ENCODE data around the gene OSBPL9. TPM values are rescaled to one million over a fixed set of nuclear protein-coding genes. Genes with fewer than 3 reads are reported as not detected.

The OSBPL9 gene
- total and polyA plus RNA-seq, 7 donors = 31.8 to 81.5 (median 49.7) TPM

DNA sequence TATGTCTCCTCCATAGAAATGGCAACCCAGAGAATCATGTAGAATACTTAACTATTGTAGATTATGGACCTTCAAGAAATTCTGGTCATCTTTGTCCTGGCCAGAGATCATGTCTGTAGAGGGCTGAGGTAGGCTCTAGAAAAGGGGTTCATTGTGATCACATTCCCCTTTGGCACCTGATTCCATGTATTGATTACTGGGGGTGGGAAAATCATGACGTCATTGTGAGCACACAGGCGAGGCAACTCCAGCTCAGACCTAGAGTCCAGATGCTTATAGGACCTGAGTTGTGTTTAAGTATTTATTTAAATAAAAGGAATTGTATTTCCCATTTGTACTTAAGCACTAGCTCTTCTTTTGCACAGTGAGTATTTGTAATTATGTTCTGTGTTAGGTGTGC, 93.1 kb downstream of the OSBPL9 start:
- no peaks in the 10 kb centered on the region for H3K27me3 ChIP-seq
- WGBS, 2 donors = 92% methylated on average over 2 of the region's 2 CpGs
- H3K9me3 ChIP-seq = no peaks in the 10 kb centered on the region
- intact Hi-C loops (cut with DNase I) = no loop called here
- no peaks in the 10 kb centered on the region for H3K36me3 ChIP-seq
- no peak overlapping the region for H3K27ac ChIP-seq
- DNase-seq = no peak
- H3K4me3 ChIP-seq = no peak overlapping the region
- TF ChIP-seq EP300 (IDR thresholded peaks at IDR 0.05) (no peak), POLR2AphosphoS5 (IDR thresholded peaks at IDR 0.05) (no peak), POLR2A (IDR thresholded peaks at IDR 0.05) (no peak)
- TF ChIP-seq, protein P1, sequence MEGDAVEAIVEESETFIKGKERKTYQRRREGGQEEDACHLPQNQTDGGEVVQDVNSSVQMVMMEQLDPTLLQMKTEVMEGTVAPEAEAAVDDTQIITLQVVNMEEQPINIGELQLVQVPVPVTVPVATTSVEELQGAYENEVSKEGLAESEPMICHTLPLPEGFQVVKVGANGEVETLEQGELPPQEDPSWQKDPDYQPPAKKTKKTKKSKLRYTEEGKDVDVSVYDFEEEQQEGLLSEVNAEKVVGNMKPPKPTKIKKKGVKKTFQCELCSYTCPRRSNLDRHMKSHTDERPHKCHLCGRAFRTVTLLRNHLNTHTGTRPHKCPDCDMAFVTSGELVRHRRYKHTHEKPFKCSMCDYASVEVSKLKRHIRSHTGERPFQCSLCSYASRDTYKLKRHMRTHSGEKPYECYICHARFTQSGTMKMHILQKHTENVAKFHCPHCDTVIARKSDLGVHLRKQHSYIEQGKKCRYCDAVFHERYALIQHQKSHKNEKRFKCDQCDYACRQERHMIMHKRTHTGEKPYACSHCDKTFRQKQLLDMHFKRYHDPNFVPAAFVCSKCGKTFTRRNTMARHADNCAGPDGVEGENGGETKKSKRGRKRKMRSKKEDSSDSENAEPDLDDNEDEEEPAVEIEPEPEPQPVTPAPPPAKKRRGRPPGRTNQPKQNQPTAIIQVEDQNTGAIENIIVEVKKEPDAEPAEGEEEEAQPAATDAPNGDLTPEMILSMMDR (IDR thresholded peaks at IDR 0.05) = no peak
- no peaks in the 10 kb centered on the region for H3K4me1 ChIP-seq

DNA sequence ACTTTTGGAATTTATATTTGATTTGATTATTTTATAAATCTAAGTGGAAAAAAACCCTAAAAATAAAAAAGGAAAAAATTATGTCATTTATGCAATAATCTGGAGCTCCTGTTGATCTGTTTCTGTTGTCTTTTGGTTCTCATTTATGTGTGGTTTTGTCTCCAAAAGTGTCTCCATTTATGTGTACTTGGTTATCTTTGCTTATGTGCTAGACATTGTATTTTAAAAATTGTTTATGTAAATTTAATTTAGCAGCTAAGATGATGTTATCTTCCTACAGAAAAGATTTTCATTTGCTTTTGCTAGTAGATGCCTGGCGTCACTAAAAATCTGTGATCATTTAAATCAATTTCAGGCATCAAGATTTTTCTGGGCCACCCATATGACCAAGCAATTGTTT, 95.7 kb downstream of the OSBPL9 start:
- no peak for DNase-seq
- WGBS, 2 donors = 94 to 99% methylated on average over 1 of the region's 1 CpG
- Histone ChIP-seq H3K27ac (no peak overlapping the region), H3K4me3 (no peak overlapping the region), H3K27me3 (no peaks in the 10 kb centered on the region), H3K36me3 (no peaks in the 10 kb centered on the region), H3K9me3 (no peaks in the 10 kb centered on the region), H3K4me1 (no peaks in the 10 kb centered on the region)
- no peak for TF ChIP-seq EP300 (IDR thresholded peaks at IDR 0.05)
- TF ChIP-seq POLR2AphosphoS5 (IDR thresholded peaks at IDR 0.05) = no peak
- TF ChIP-seq POLR2A (IDR thresholded peaks at IDR 0.05) = no peak
- TF ChIP-seq, protein P1 (IDR thresholded peaks at IDR 0.05) = no peak
- intact Hi-C loops (cut with DNase I) = no loop called here

- DNase-seq = no peak
- intact Hi-C loops (cut with DNase I) = no loop called here
- Histone ChIP-seq H3K9me3 (no peaks in the 10 kb centered on the region), H3K4me1 (no peaks in the 10 kb centered on the region), H3K27me3 (no peaks in the 10 kb centered on the region), H3K36me3 (no peaks in the 10 kb centered on the region), H3K27ac (no peak overlapping the region), H3K4me3 (no peak overlapping the region)
- TF ChIP-seq EP300 (IDR thresholded peaks at IDR 0.05) (no peak), POLR2AphosphoS5 (IDR thresholded peaks at IDR 0.05) (no peak), POLR2A (IDR thresholded peaks at IDR 0.05) (no peak)
- TF ChIP-seq, protein P1 (IDR thresholded peaks at IDR 0.05) = no peak
- WGBS, 2 donors = 93 to 95% methylated on average over 8 of the region's 8 CpGs
These were observed 97.6 kb downstream of the OSBPL9 start for GRCh38 chr1:51714374-51715019.

GRCh38 chr1:51715369-51715768, 98.5 kb downstream of the OSBPL9 start:
- Histone ChIP-seq H3K27ac (no peak overlapping the region), H3K4me3 (no peak overlapping the region), H3K9me3 (no peaks in the 10 kb centered on the region), H3K36me3 (no peaks in the 10 kb centered on the region), H3K4me1 (no peaks in the 10 kb centered on the region), H3K27me3 (no peaks in the 10 kb centered on the region)
- DNase-seq = no peak
- 84 to 94% methylated on average over 4 of the region's 4 CpGs for WGBS, 2 donors
- TF ChIP-seq POLR2AphosphoS5 (IDR thresholded peaks at IDR 0.05) = no peak
- TF ChIP-seq, protein P1 (IDR thresholded peaks at IDR 0.05) = no peak
- no peak for TF ChIP-seq EP300 (IDR thresholded peaks at IDR 0.05)
- no peak for TF ChIP-seq POLR2A (IDR thresholded peaks at IDR 0.05)
- intact Hi-C loops (cut with DNase I) = no loop called here

- no peak for DNase-seq
- Histone ChIP-seq H3K9me3 (no peaks in the 10 kb centered on the region), H3K4me1 (no peaks in the 10 kb centered on the region), H3K4me3 (no peak overlapping the region), H3K27ac (no peak overlapping the region), H3K36me3 (no peaks in the 10 kb centered on the region), H3K27me3 (no peaks in the 10 kb centered on the region)
- 98% methylated on average over 3 of the region's 3 CpGs for WGBS, 2 donors
- TF ChIP-seq POLR2AphosphoS5 (IDR thresholded peaks at IDR 0.05) (no peak), EP300 (IDR thresholded peaks at IDR 0.05) (no peak), POLR2A (IDR thresholded peaks at IDR 0.05) (no peak)
- TF ChIP-seq, protein P1 (IDR thresholded peaks at IDR 0.05) = no peak
- intact Hi-C loops (cut with DNase I) = no loop called here
These were observed 99.9 kb downstream of the OSBPL9 start for GRCh38 chr1:51716746-51717145.
